Trophoblast cell (in vitro differentiated cells and primary cell): Measurements from ENCODE around the gene ANO10.
"Not testable (repeated sequence)": the region's sequence is repeated elsewhere in the genome, so short reads cannot be mapped to it uniquely, and the experiment has no call there.

Experiments used
- DNase-seq, 2 donors: peaks; one replicate each; pipeline ENCODE4 v3.0.0-alpha.2; 2016
- H2AFZ ChIP-seq: 2 replicates; pipeline ENCODE4 v1.6.1; 2013; ENCODE audit warnings: low read length, moderate library complexity, mild to moderate bottlenecking; ENCODE audit not compliant: insufficient read depth, poor library complexity
- H2AK5ac ChIP-seq: 2 replicates; pipeline ENCODE4 v1.6.1; 2013; ENCODE audit warnings: mild to moderate bottlenecking, low read length
- H2BK120ac ChIP-seq: 2 replicates; pipeline ENCODE4 v1.6.1; 2013; ENCODE audit warnings: low read length, mild to moderate bottlenecking, moderate library complexity; ENCODE audit not compliant: insufficient read depth, poor library complexity
- H2BK12ac ChIP-seq: 2 replicates; pipeline ENCODE4 v1.6.1; 2013; ENCODE audit warnings: mild to moderate bottlenecking, low read length, moderate library complexity
- H2BK5ac ChIP-seq: 2 replicates; pipeline ENCODE4 v1.6.1; 2013; ENCODE audit warnings: low read length, low read depth, moderate library complexity, mild to moderate bottlenecking; ENCODE audit not compliant: poor library complexity
- H3K14ac ChIP-seq: 2 replicates; pipeline ENCODE4 v1.6.1; 2013; ENCODE audit warnings: mild to moderate bottlenecking, low read length
- H3K18ac ChIP-seq: 2 replicates; pipeline ENCODE4 v1.6.1; 2013; ENCODE audit warnings: mild to moderate bottlenecking, low read length
- H3K23ac ChIP-seq: 2 replicates; pipeline ENCODE4 v1.6.1; 2013; ENCODE audit warnings: low read length
- H3K27ac ChIP-seq: 2 replicates; pipeline ENCODE4 v1.5.1; 2013; ENCODE audit warnings: low read depth, mild to moderate bottlenecking, inconsistent platforms, low read length, moderate library complexity
- H3K27me3 ChIP-seq: 2 replicates; pipeline ENCODE4 v1.6.1; 2013; ENCODE audit warnings: inconsistent platforms, mild to moderate bottlenecking, low read length, moderate library complexity; ENCODE audit not compliant: insufficient read depth
- H3K36me3 ChIP-seq, 2 experiments: 1 replicate in 1 of 2; 2 replicates in 1 of 2; pipeline ENCODE4 v1.6.1; 2013; ENCODE audit warnings: low read length in 2 of 2, mild to moderate bottlenecking in 2 of 2, moderate library complexity in 1 of 2; ENCODE audit not compliant: insufficient read depth in 2 of 2, control insufficient read depth in 1 of 2
- H3K4ac ChIP-seq: 2 replicates; pipeline ENCODE4 v1.6.1; 2013; ENCODE audit warnings: low read depth, mild to moderate bottlenecking, low read length, moderate library complexity
- H3K4me1 ChIP-seq, 2 experiments: 1 replicate in 1 of 2; 2 replicates in 1 of 2; pipeline ENCODE4 v1.6.1; 2013; ENCODE audit warnings: low read length in 2 of 2, mild to moderate bottlenecking in 2 of 2, moderate library complexity in 1 of 2; ENCODE audit not compliant: insufficient read depth in 2 of 2, control insufficient read depth in 1 of 2
- H3K4me2 ChIP-seq: 2 replicates; pipeline ENCODE4 v1.6.1; 2013; ENCODE audit warnings: inconsistent platforms, mild to moderate bottlenecking, low read length, moderate library complexity
- H3K4me3 ChIP-seq: 2 replicates; pipeline ENCODE4 v1.5.1; 2013; ENCODE audit warnings: mild to moderate bottlenecking, low read depth, low read length, inconsistent platforms
- H3K79me1 ChIP-seq: one replicate; pipeline ENCODE4 v1.6.1; 2013; ENCODE audit warnings: low read length
- H3K79me2 ChIP-seq: 2 replicates; pipeline ENCODE4 v1.6.1; 2013; ENCODE audit warnings: low read length, mild to moderate bottlenecking; ENCODE audit not compliant: control insufficient read depth, insufficient read depth, poor library complexity
- H3K9ac ChIP-seq: 2 replicates; pipeline ENCODE4 v1.6.1; 2013; ENCODE audit warnings: mild to moderate bottlenecking, low read length
- H3K9me3 ChIP-seq: 2 replicates; pipeline ENCODE4 v1.6.1; 2013; ENCODE audit warnings: low read depth, mild to moderate bottlenecking, control low read depth, inconsistent platforms, low read length; ENCODE audit not compliant: insufficient read depth
- H4K12ac ChIP-seq: 2 replicates; pipeline ENCODE4 v1.6.1; 2013; ENCODE audit warnings: low read depth, mild to moderate bottlenecking, low read length, moderate library complexity
- H4K8ac ChIP-seq: 2 replicates; pipeline ENCODE4 v1.6.1; 2013; ENCODE audit warnings: low read depth, mild to moderate bottlenecking, low read length, moderate library complexity
- H4K91ac ChIP-seq: one replicate; pipeline ENCODE4 v1.6.1; 2013; ENCODE audit warnings: low read depth, mild to moderate bottlenecking, low read length, moderate library complexity
- WGBS: extraction: QIAGEN DNeasy Blood & Tissue Kit; methylation state at CpG from one replicate; pipeline ENCODE4 v1.1.7; 2013; ENCODE audit warnings: missing lambda C conversion rate; ENCODE audit not compliant: insufficient read length, insufficient coverage; ENCODE audit errors: extremely low coverage; 5-methylcytosine and 5-hydroxymethylcytosine counted together

ANO10 gene

GRCh38 chr3:43659250-43659880, 37.6 kb upstream of the ANO10 start:
- H2BK120ac ChIP-seq: no peak overlapping the region
- no peak overlapping the region for H3K9ac ChIP-seq
- no peak overlapping the region for H3K18ac ChIP-seq
- DNase-seq: no peak
- H2AFZ ChIP-seq: no peak overlapping the region
- no peaks in the 10 kb centered on the region for H3K79me1 ChIP-seq
- H3K14ac ChIP-seq: no peak overlapping the region
- peaks cover 0 to 2% of the 10 kb centered on the region in 2 experiments for H3K4me1 ChIP-seq
- H3K36me3 ChIP-seq: no peaks in the 10 kb centered on the region
- H3K9me3 ChIP-seq: no peaks in the 10 kb centered on the region
- H3K4me2 ChIP-seq: no peak overlapping the region
- WGBS: no CpG with 5 or more reads among the region's 13 CpGs
- H2AK5ac ChIP-seq: no peak overlapping the region
- H2BK5ac ChIP-seq: no peak overlapping the region
- H3K27ac ChIP-seq: no peak overlapping the region
- H3K4me3 ChIP-seq: no peak overlapping the region
- H3K4ac ChIP-seq: no peak overlapping the region
- H3K23ac ChIP-seq: no peak overlapping the region
- no peak overlapping the region for H4K12ac ChIP-seq
- H4K8ac ChIP-seq: no peak overlapping the region
- H3K79me2 ChIP-seq: no peaks in the 10 kb centered on the region
- H4K91ac ChIP-seq: no peak overlapping the region
- H2BK12ac ChIP-seq: no peak overlapping the region
- no peaks in the 10 kb centered on the region for H3K27me3 ChIP-seq

DNA sequence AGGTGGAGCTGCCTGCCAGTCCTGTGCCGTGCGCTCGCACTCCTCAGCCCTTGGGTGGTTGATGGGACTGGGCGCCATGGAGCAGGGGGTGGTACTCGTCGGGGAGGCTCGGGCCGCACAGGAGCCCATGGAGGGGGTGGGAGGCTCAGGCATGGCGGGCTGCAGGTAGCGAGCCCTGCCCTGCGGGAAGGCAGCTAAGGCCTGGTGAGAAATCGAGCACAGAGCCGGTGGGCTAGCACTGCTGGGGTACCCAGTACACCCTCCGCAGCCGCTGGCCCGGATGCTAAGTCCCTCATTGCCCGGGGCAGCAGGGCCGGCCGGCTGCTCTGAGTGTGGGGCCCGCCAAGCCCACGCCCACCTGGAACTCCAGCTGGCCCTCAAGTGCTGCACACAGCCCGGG, 34.6 kb upstream of the ANO10 start:
- not testable (repeated sequence) for H4K8ac ChIP-seq, H2AK5ac ChIP-seq, H4K12ac ChIP-seq, H2AFZ ChIP-seq, H3K27ac ChIP-seq, H3K14ac ChIP-seq, DNase-seq, H2BK120ac ChIP-seq, H2BK5ac ChIP-seq, H4K91ac ChIP-seq, H3K27me3 ChIP-seq, H3K9ac ChIP-seq, H3K18ac ChIP-seq, H3K4me2 ChIP-seq, H3K4me1 ChIP-seq, H3K4me3 ChIP-seq, H3K36me3 ChIP-seq, H3K79me2 ChIP-seq, H3K23ac ChIP-seq, H2BK12ac ChIP-seq, H3K79me1 ChIP-seq, H3K9me3 ChIP-seq, H3K4ac ChIP-seq
- WGBS: no CpG with 5 or more reads among the region's 22 CpGs

DNA sequence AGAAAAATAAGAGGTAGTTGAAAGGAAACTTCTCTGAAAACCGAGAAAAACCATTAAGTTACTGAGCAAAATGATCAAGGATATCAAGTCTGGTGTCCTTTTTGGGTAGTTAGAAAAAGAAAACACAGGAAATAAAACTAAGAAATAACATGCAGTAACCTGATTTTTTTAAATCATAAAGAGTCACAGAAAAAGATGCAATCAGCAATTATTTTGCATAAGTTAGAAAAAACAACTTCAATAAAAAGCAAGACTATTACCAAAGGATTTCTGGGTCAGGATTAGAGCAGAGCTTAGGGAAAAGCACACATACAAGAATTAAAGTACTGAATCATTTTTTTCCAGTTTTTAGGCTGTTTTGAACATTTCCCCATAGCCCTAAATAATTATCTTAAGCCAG, 28.5 kb upstream of the ANO10 start:
- H4K12ac ChIP-seq: no peak overlapping the region
- H3K23ac ChIP-seq: no peak overlapping the region
- H2BK120ac ChIP-seq: no peak overlapping the region
- no peak overlapping the region for H4K91ac ChIP-seq
- DNase-seq: no peak
- H3K9ac ChIP-seq: no peak overlapping the region
- no peak overlapping the region for H2AFZ ChIP-seq
- H3K14ac ChIP-seq: no peak overlapping the region
- WGBS: no CpG with 5 or more reads among the region's 1 CpG
- no peak overlapping the region for H2BK12ac ChIP-seq
- no peaks in the 10 kb centered on the region for H3K79me2 ChIP-seq
- no peak overlapping the region for H2AK5ac ChIP-seq
- H3K4me3 ChIP-seq: no peak overlapping the region
- H3K27ac ChIP-seq: no peak overlapping the region
- no peak overlapping the region for H3K4ac ChIP-seq
- H3K4me1 ChIP-seq: no peaks in the 10 kb centered on the region
- H3K9me3 ChIP-seq: no peaks in the 10 kb centered on the region
- H3K36me3 ChIP-seq: no peaks in the 10 kb centered on the region
- no peak overlapping the region for H4K8ac ChIP-seq
- no peaks in the 10 kb centered on the region for H3K27me3 ChIP-seq
- H3K79me1 ChIP-seq: no peaks in the 10 kb centered on the region
- H3K18ac ChIP-seq: no peak overlapping the region
- H2BK5ac ChIP-seq: no peak overlapping the region
- H3K4me2 ChIP-seq: no peak overlapping the region

DNA sequence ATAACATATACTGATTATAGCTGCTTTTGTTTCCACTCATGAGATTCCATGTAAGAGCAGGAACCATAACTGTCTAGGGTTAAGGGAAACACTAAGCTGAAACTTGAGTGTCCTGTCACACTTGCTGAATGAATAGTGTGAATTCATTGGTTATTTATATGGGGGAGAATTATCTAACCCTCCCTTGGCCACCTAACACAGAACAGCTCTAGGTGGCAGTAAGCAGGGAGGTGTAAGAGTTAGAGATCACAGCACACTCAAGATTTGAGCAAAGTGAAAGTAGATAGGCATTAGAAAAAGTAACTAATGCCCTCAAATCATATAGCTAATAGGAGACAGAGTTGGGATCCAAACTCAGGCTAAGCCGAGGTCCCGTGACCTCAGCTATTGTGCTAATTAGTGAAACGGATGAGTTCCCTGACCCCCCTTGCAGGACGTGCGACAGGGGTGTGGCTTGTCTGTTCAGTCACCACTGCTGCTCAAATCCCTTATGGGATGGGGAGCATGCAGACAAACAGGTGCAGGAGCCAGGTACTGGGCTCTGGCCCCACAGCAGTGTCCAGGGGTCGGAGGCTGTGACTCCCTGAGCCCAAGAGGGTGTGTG, 27.7 kb upstream of the ANO10 start:
- Histone ChIP-seq H3K27ac (no peak overlapping the region), H3K14ac (no peak overlapping the region), H3K36me3 (no peaks in the 10 kb centered on the region), H3K27me3 (no peaks in the 10 kb centered on the region), H2AFZ (no peak overlapping the region), H3K79me2 (no peaks in the 10 kb centered on the region), H3K9me3 (no peaks in the 10 kb centered on the region), H3K79me1 (no peaks in the 10 kb centered on the region), H2AK5ac (no peak overlapping the region), H3K9ac (no peak overlapping the region), H4K8ac (no peak overlapping the region), H3K4me2 (no peak overlapping the region), H3K23ac (no peak overlapping the region), H2BK12ac (no peak overlapping the region), H3K4me3 (no peak overlapping the region), H4K12ac (no peak overlapping the region), H3K18ac (no peak overlapping the region), H3K4ac (no peak overlapping the region), H2BK120ac (no peak overlapping the region), H2BK5ac (no peak overlapping the region), H4K91ac (no peak overlapping the region), H3K4me1 (peaks cover 0 to 1% of the 10 kb centered on the region in 2 experiments)
- DNase-seq: no peak
- WGBS: no CpG with 5 or more reads among the region's 6 CpGs
